Left lung (tissue), 10 donors: Measurements from ENCODE around the gene TRIM23. TPM values are rescaled to one million over a fixed set of nuclear protein-coding genes. Genes with fewer than 3 reads are reported as not detected.
A peak's percentile ranks its signal among the peaks of the same experiment; 100 is the strongest.
"Not testable (repeated sequence)": the region's sequence is repeated elsewhere in the genome, so short reads cannot be mapped to it uniquely, and the experiment has no call there.

Experiments used
- ATAC-seq: fragments of 200-7000 bp; cut with Tn5 transposase; one replicate; pipeline ENCODE4 v1.9.1; 2020; ENCODE audit warnings: moderate library complexity
- DNase-seq, 4 donors: peaks; one replicate each; pipeline ENCODE4 v3.0.0-alpha.2; 2013 to 2020
- H3K27ac ChIP-seq, 2 donors: fragments of 200-600 bp; sonication (generic) in 1 of 2; one replicate each; pipeline versions ENCODE4 v1.5.0 to v1.8.0; 2020 to 2021
- H3K27me3 ChIP-seq, 2 donors: fragments of 200-600 bp; sonication (generic) in 1 of 2; one replicate each; pipeline versions ENCODE4 v1.5.0 to v1.8.0; 2020 to 2021
- H3K36me3 ChIP-seq, 2 donors: fragments of 200-600 bp; sonication (generic) in 1 of 2; one replicate each; pipeline versions ENCODE4 v1.5.0 to v1.8.0; 2020 to 2021
- H3K4me1 ChIP-seq, 2 donors: fragments of 200-600 bp; one replicate each; pipeline ENCODE4 v1.8.0; 2021
- H3K4me3 ChIP-seq, 2 donors: fragments of 200-600 bp; sonication (generic) in 1 of 2; one replicate each; pipeline versions ENCODE4 v1.5.0 to v1.8.0; 2020 to 2021; ENCODE audit warnings: mild to moderate bottlenecking in 1 of 2
- H3K9me3 ChIP-seq, 2 donors: fragments of 200-600 bp; sonication (generic) in 1 of 2; one replicate each; pipeline versions ENCODE4 v1.5.0 to v1.8.0; 2020 to 2021
- intact Hi-C, 2 donors: fragments of 100-400 bp; cut with DNase I; formaldehyde crosslinking; loops; one replicate each; pipeline versions ENCODE4 v1.11.2 to v1.14.2; 2022
- polyA plus RNA-seq, 6 donors: library from polyadenylated mRNA; unstranded; fragments of 120-200 nt; gene quantifications; one replicate each; pipeline ENCODE4 v1.2.1, GENCODE V29; 2013; ENCODE audit not compliant: insufficient read length in 6 of 6
- total RNA-seq, 2 donors: library from RNA; stranded (reverse); fragmentation: NEBNext Ultra II Directional; extraction: Animal tissue kit (Norgen Biotek cat#: 25700); gene quantifications; one replicate each; pipeline ENCODE4 v1.2.1, GENCODE V29; 2021
- TF ChIP-seq, protein P1 (sequence below), 2 donors: fragments of 200-600 bp; sonication (generic) in 1 of 2; IDR thresholded peaks; one replicate each; pipeline versions ENCODE4 v1.5.0 to v1.8.0; 2021; ENCODE audit warnings: antibody characterized with exemption in 2 of 2
- donor health status: DM: no; HTN: yes; CAD: no.
- donor health status: DM: no; HTN: no; CAD: no.

The TRIM23 gene
- total and polyA plus RNA-seq, 8 donors = 13.6 to 32.9 (median 26.6) TPM

- Histone ChIP-seq H3K27me3 (no peaks in the 10 kb centered on the region), H3K27ac (no peak overlapping the region), H3K4me3 (no peak overlapping the region), H3K4me1 (peaks cover 11 to 23% of the 10 kb centered on the region in 2 donors), H3K36me3 (peaks cover 0 to 12% of the 10 kb centered on the region in 2 donors), H3K9me3 (no peaks in the 10 kb centered on the region)
- DNase-seq (no peak), ATAC-seq (no peak)
- intact Hi-C loops = no loop called here
- TF ChIP-seq, protein P1, sequence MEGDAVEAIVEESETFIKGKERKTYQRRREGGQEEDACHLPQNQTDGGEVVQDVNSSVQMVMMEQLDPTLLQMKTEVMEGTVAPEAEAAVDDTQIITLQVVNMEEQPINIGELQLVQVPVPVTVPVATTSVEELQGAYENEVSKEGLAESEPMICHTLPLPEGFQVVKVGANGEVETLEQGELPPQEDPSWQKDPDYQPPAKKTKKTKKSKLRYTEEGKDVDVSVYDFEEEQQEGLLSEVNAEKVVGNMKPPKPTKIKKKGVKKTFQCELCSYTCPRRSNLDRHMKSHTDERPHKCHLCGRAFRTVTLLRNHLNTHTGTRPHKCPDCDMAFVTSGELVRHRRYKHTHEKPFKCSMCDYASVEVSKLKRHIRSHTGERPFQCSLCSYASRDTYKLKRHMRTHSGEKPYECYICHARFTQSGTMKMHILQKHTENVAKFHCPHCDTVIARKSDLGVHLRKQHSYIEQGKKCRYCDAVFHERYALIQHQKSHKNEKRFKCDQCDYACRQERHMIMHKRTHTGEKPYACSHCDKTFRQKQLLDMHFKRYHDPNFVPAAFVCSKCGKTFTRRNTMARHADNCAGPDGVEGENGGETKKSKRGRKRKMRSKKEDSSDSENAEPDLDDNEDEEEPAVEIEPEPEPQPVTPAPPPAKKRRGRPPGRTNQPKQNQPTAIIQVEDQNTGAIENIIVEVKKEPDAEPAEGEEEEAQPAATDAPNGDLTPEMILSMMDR (IDR thresholded peaks at IDR 0.05) = no peak
These were observed 4.1 kb downstream of the TRIM23 start for GRCh38 chr5:65620021-65620420.

- Histone ChIP-seq H3K4me3 (no peak overlapping the region), H3K4me1 (no peaks in the 10 kb centered on the region), H3K9me3 (no peaks in the 10 kb centered on the region), H3K27ac (peak overlapping the region in 1 of 2 donors; percentile 29), H3K27me3 (no peaks in the 10 kb centered on the region), H3K36me3 (peaks cover 0 to 79% of the 10 kb centered on the region in 2 donors)
- DNase-seq = peak in 2 of 4 donors; percentile 3 to 48
- ATAC-seq = peak; percentile 71
- TF ChIP-seq, protein P1 (IDR thresholded peaks at IDR 0.05) = no peak
- intact Hi-C loops = no loop called here
These were observed 11.7 kb downstream of the TRIM23 start for GRCh38 chr5:65612298-65612907.

DNA sequence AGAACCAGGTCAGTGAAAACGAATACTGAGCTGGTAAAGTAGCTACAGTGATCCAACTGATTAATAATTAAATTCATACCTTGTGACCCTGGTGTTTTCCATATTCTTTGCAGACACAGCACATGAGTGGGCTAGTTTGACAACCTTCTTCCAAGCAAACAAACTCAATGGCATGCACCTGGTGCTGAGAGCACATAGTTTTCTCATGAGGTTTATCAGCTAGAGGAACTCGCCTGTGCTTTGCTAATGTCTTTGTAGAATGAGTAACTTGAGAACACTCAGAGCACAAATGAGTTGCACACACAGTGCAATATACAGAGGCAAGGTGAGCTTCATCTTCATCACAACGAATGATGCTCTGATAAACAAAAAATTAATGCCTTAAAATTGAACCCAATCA lies 12.6 kb downstream of the TRIM23 start:
- H3K9me3 ChIP-seq = no peaks in the 10 kb centered on the region
- H3K4me3 ChIP-seq = no peak overlapping the region
- TF ChIP-seq, protein P1 (IDR thresholded peaks at IDR 0.05) = no peak
- H3K36me3 ChIP-seq = peaks cover 0 to 85% of the 10 kb centered on the region in 2 donors
- peak; percentile 97 for ATAC-seq
- H3K27ac ChIP-seq = peak overlapping the region in 1 of 2 donors; percentile 29
- H3K27me3 ChIP-seq = no peaks in the 10 kb centered on the region
- DNase-seq = peak in 3 of 4 donors; percentile 13 to 73 (median 34)
- H3K4me1 ChIP-seq = no peaks in the 10 kb centered on the region
- intact Hi-C loops = no loop called here

GRCh38 chr5:65601761-65602160 lies 22.4 kb downstream of the TRIM23 start:
- H3K9me3 ChIP-seq, H3K27me3 ChIP-seq, H3K27ac ChIP-seq, H3K4me3 ChIP-seq, intact Hi-C loops, H3K4me1 ChIP-seq, ATAC-seq, DNase-seq: not testable (repeated sequence)
- peaks cover 0 to 78% of the 10 kb centered on the region in 2 donors for H3K36me3 ChIP-seq

- Histone ChIP-seq H3K9me3 (no peaks in the 10 kb centered on the region), H3K4me1 (no peaks in the 10 kb centered on the region), H3K36me3 (peaks cover 0 to 95% of the 10 kb centered on the region in 2 donors), H3K27me3 (no peaks in the 10 kb centered on the region), H3K27ac (no peak overlapping the region), H3K4me3 (no peak overlapping the region)
- TF ChIP-seq, protein P1 (IDR thresholded peaks at IDR 0.05) = no peak
- DNase-seq (no peak), ATAC-seq (no peak)
- intact Hi-C loops = no loop called here
These were observed 35.4 kb downstream of the TRIM23 start for GRCh38 chr5:65588694-65589093.

DNA sequence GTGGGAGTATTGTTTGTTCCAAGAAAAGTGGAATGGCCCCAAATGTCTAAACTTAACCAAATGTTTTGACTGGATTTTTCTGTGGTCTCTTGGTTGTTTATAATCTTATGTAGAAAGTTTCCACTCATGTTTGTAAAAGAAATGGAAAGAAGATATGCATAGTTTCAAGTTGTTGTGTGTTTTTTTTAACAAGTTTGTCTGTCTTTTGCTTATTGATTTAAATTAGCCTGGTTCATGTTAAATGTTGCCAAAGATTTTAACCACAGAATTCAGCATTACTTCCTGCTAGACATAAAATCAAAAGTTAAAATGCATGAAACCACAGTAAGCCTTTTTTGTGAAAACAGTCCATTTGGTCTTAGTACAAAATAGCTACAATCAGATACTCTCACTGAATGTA lies 47.0 kb downstream of the TRIM23 start:
- TF ChIP-seq, protein P1 (IDR thresholded peaks at IDR 0.05) = no peak
- H3K9me3 ChIP-seq = no peaks in the 10 kb centered on the region

More for the DNA sequence above, 47.0 kb downstream of the TRIM23 start:
- no peak for DNase-seq
- H3K4me3 ChIP-seq = no peak overlapping the region
- H3K36me3 ChIP-seq = peaks cover 0 to 73% of the 10 kb centered on the region in 2 donors
- H3K4me1 ChIP-seq = no peaks in the 10 kb centered on the region
- no peak for ATAC-seq
- intact Hi-C loops = no loop called here
- H3K27me3 ChIP-seq = no peaks in the 10 kb centered on the region
- no peak overlapping the region for H3K27ac ChIP-seq
